Loucy (cell line): ENCODE results near the gene CELF3.

Source experiments
- CTCF ChIP-seq: fragments of 200-600 bp; sonication (generic); conservative IDR thresholded peaks from 2 replicates; pipeline ENCODE4 v1.5.1; 2014; ENCODE audit warnings: mild to moderate bottlenecking, antibody characterized with exemption, low read length
- EZH2phosphoT487 ChIP-seq: fragments of 200-600 bp; IDR thresholded peaks from 2 replicates; pipeline ENCODE4 v1.6.1; 2018; ENCODE audit warnings: antibody characterized with exemption, mild to moderate bottlenecking, moderate library complexity, borderline replicate concordance

- TF ChIP-seq CTCF (no peak), EZH2phosphoT487 (no peak)
Observed at GRCh38 chr1:151673407-151673806, 43.2 kb downstream of the CELF3 start.
